Esophagus muscularis mucosa (tissue), 4 donors: Measurements from ENCODE around the gene LHFPL5. TPM values are rescaled to one million over a fixed set of nuclear protein-coding genes. Genes with fewer than 3 reads are reported as not detected.

ENCODE experiments used
- DNase-seq: peaks from one replicate; pipeline ENCODE4 v3.0.0-alpha.2; 2017; ENCODE audit errors: extremely low spot score
- H3K27ac ChIP-seq, 4 donors: fragments of 200-600 bp; sonication (generic); replicated peaks in 1 of 4; 1 replicate in 3 of 4; 2 replicates in 1 of 4; pipeline ENCODE4 v1.5.1; 2016 to 2019; ENCODE audit warnings: mild to moderate bottlenecking in 1 of 4
- H3K27me3 ChIP-seq, 4 donors: fragments of 200-600 bp; sonication (generic); one replicate each; pipeline versions ENCODE4 v1.5.1 to v1.6.0; 2016 to 2019
- H3K36me3 ChIP-seq, 4 donors: fragments of 200-600 bp; sonication (generic); one replicate each; pipeline ENCODE4 v1.5.1; 2016 to 2019
- H3K4me1 ChIP-seq, 4 donors: fragments of 200-600 bp; sonication (generic); one replicate each; pipeline ENCODE4 v1.5.1; 2016 to 2019
- H3K4me3 ChIP-seq, 4 donors: fragments of 200-600 bp; sonication (generic); 1 replicate in 2 of 4; 2 replicates in 2 of 4; pipeline ENCODE4 v1.5.1; 2016 to 2019; ENCODE audit warnings: mild to moderate bottlenecking in 4 of 4, moderate library complexity in 1 of 4
- H3K9me3 ChIP-seq, 4 donors: fragments of 200-600 bp; sonication (generic); 1 replicate in 3 of 4; 2 replicates in 1 of 4; pipeline ENCODE4 v1.5.1; 2016 to 2019
- CTCF ChIP-seq, 3 experiments: fragments of 200-600 bp in 2 of 3; fragments of 450-650 bp in 1 of 3; sonication (generic) in 2 of 3; IDR thresholded peaks; one replicate each; pipeline ENCODE4 v1.5.1; 2017 to 2019; ENCODE audit warnings: antibody characterized with exemption in 3 of 3, mild to moderate bottlenecking in 2 of 3, moderate library complexity in 1 of 3
- EP300 ChIP-seq: sonication (generic); formaldehyde crosslinking; IDR thresholded peaks from one replicate; pipeline ENCODE4 v1.6.1; 2017; ENCODE audit warnings: antibody characterized with exemption
- POLR2A ChIP-seq: fragments of 450-650 bp; IDR thresholded peaks from one replicate; pipeline ENCODE4 v1.6.1; 2017; ENCODE audit warnings: antibody characterized with exemption, moderate library complexity, mild to moderate bottlenecking, low read depth
- POLR2AphosphoS5 ChIP-seq, 2 donors: sonication (generic); formaldehyde crosslinking; IDR thresholded peaks; one replicate each; pipeline ENCODE4 v1.6.1; 2017; ENCODE audit warnings: antibody characterized with exemption in 2 of 2
- WGBS: methylation state at CpG from one replicate; pipeline ENCODE4 v1.1.5; 2018; 5-methylcytosine and 5-hydroxymethylcytosine counted together
- intact Hi-C: fragments of 100-400 bp; cut with DNase I; formaldehyde crosslinking; loops from one replicate; pipeline ENCODE4 v1.15.1; 2023
- total RNA-seq, 4 donors: library from RNA; depleted of rRNA; stranded (reverse); fragments of >200 nt; gene quantifications; one replicate each; pipeline versions ENCODE4 v1.1.0 to v1.2.1, GENCODE V29; 2016

The LHFPL5 gene
- total RNA-seq, 4 donors from 2014 or later: not detected

DNA sequence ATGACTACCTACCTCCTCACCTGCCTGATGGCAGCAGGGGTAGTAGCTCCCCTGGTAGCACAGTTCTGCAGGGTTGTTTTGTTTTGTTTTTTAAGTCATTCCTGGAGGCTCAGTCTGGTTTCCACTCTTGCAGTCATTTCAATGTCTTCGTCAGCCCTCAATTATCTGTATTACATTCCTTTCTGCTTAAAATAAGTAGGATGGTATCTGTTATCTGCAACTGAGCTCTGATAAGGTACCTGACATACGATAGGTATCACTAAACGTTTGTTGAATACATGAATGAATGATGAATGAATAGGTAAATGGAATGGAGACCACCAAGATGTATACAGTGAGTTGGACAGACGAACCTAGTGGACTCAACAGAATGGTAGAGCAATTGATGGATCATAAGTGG lies 35.9 kb upstream of the LHFPL5 start:
- Histone ChIP-seq H3K27me3 (peaks cover 0 to 43% (median 8%) of the 10 kb centered on the region in 4 donors), H3K9me3 (no peaks in the 10 kb centered on the region), H3K4me1 (peaks cover 0 to 3% (median 1%) of the 10 kb centered on the region in 4 donors), H3K36me3 (no peaks in the 10 kb centered on the region), H3K27ac (no peak overlapping the region), H3K4me3 (no peak overlapping the region)
- WGBS: 78% methylated on average over 4 of the region's 4 CpGs
- no peak for DNase-seq
- no peak for TF ChIP-seq CTCF (IDR thresholded peaks at IDR 0.05)
- TF ChIP-seq POLR2AphosphoS5 (IDR thresholded peaks at IDR 0.05): no peak
- no peak for TF ChIP-seq EP300
- intact Hi-C loops: no loop called here

DNA sequence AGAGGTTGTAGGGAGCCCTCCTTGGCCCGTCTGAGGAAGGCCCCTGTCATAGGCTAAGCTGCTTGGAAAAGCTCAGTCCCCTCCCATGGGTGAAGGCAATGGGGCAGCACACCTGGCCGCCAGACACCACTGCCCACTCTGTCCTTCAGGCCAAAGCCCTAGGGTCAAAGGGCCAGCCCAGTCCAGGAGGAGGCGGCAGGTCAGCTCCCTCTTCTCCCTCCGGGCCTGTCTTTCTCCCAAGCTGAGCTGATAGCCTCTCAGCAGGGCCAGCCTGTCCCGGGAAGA lies 33.9 kb upstream of the LHFPL5 start:
- 43% methylated on average over 3 of the region's 5 CpGs for WGBS
- intact Hi-C loops: no loop called here
- Histone ChIP-seq H3K27me3 (peaks cover 6 to 45% (median 7%) of the 10 kb centered on the region in 4 donors), H3K9me3 (no peaks in the 10 kb centered on the region), H3K27ac (no peak overlapping the region), H3K36me3 (no peaks in the 10 kb centered on the region), H3K4me3 (no peak overlapping the region), H3K4me1 (peaks cover 2 to 3% (median 3%) of the 10 kb centered on the region in 4 donors)
- TF ChIP-seq EP300: no peak
- TF ChIP-seq POLR2AphosphoS5 (IDR thresholded peaks at IDR 0.05): no peak
- TF ChIP-seq CTCF (IDR thresholded peaks at IDR 0.05): no peak
- DNase-seq: no peak

GRCh38 chr6:35774116-35774794 lies 30.9 kb upstream of the LHFPL5 start:
- no peak overlapping the region for H3K4me3 ChIP-seq
- no peak for DNase-seq
- no peaks in the 10 kb centered on the region for H3K9me3 ChIP-seq
- no peak for TF ChIP-seq CTCF (IDR thresholded peaks at IDR 0.05)
- no peak for TF ChIP-seq POLR2A
- no peak for TF ChIP-seq EP300
- no peak for TF ChIP-seq POLR2AphosphoS5 (IDR thresholded peaks at IDR 0.05)
- WGBS: 89% methylated on average over 10 of the region's 11 CpGs
- H3K27me3 ChIP-seq: peaks cover 8 to 65% (median 13%) of the 10 kb centered on the region in 4 donors
- intact Hi-C loops: no loop called here
- no peaks in the 10 kb centered on the region for H3K36me3 ChIP-seq
- H3K27ac ChIP-seq: no peak overlapping the region
- peaks cover 7 to 10% (median 10%) of the 10 kb centered on the region in 4 donors for H3K4me1 ChIP-seq

GRCh38 chr6:35775031-35775430 lies 30.1 kb upstream of the LHFPL5 start:
- 66% methylated on average over 6 of the region's 6 CpGs for WGBS
- no peak for TF ChIP-seq POLR2AphosphoS5 (IDR thresholded peaks at IDR 0.05)
- TF ChIP-seq CTCF (IDR thresholded peaks at IDR 0.05): no peak
- no peak for TF ChIP-seq EP300
- no peak for TF ChIP-seq POLR2A
- no peak overlapping the region for H3K4me3 ChIP-seq
- no peak for DNase-seq
- H3K9me3 ChIP-seq: no peaks in the 10 kb centered on the region
- peaks cover 8 to 73% (median 13%) of the 10 kb centered on the region in 4 donors for H3K27me3 ChIP-seq
- no peaks in the 10 kb centered on the region for H3K36me3 ChIP-seq
- peaks cover 7 to 10% (median 10%) of the 10 kb centered on the region in 4 donors for H3K4me1 ChIP-seq
- no peak overlapping the region for H3K27ac ChIP-seq
- intact Hi-C loops: no loop called here
